Glomerular visceral epithelial cell (primary cell): ENCODE results near the gene HADH.

Experiments
- DNase-seq: peaks from one replicate; pipeline ENCODE4 v3.0.0-alpha.2; 2016; ENCODE audit errors: extremely low spot score

Gene HADH

GRCh38 chr4:108058685-108059440, 69.2 kb downstream of the HADH start:
- DNase-seq = no peak

- peak; percentile 45 for DNase-seq
These were observed 70.5 kb downstream of the HADH start for GRCh38 chr4:108060164-108060563.

- peak; percentile 11 for DNase-seq
These were observed 71.1 kb downstream of the HADH start for GRCh38 chr4:108060686-108061321.

- no peak for DNase-seq
These were observed 78.8 kb downstream of the HADH start for GRCh38 chr4:108068442-108068841.

- DNase-seq = no peak
These were observed 81.1 kb downstream of the HADH start for GRCh38 chr4:108070775-108071174.

- no peak for DNase-seq
These were observed 82.6 kb downstream of the HADH start for GRCh38 chr4:108072300-108072699.

GRCh38 chr4:108078024-108078733, 88.5 kb downstream of the HADH start:
- no peak for DNase-seq

- no peak for DNase-seq
These were observed 91.1 kb downstream of the HADH start for GRCh38 chr4:108080747-108081146.

GRCh38 chr4:108081256-108081655, 91.6 kb downstream of the HADH start:
- DNase-seq = no peak
